Panc1 (cell line): Measurements from ENCODE around the gene TADA2B. TPM values are rescaled to one million over a fixed set of nuclear protein-coding genes. Genes with fewer than 3 reads are reported as not detected.

Experiments
- ATAC-seq: fragments of 200-7000 bp; cut with Tn5 transposase; 2 replicates; pipeline ENCODE4 v1.9.1; 2020; ENCODE audit warnings: mild to moderate bottlenecking, moderate library complexity
- BruUV-seq: library from RNA; stranded (reverse); fragments of 400-500 nt; replicated peaks from 2 replicates; lab custom pipeline; 2021; lab: Mats Ljungman, UMichigan
- CTCF ChIA-PET: fragments of 300-600 bp; sonication (Branson Sonifier 250); formaldehyde crosslinking; loops from one replicate; lab custom pipeline; 2022; ENCODE audit warnings: antibody characterized with exemption; lab: Charles Lee
- POLR2A ChIA-PET: fragments of 300-600 bp; sonication (Branson Sonifier 250); formaldehyde crosslinking; loops from one replicate; lab custom pipeline; 2022; ENCODE audit warnings: antibody characterized with exemption; lab: Charles Lee
- DNase-seq: peaks from one replicate; pipeline ENCODE4 v3.0.0-alpha.2; 2010; ENCODE audit warnings: low read depth, low spot score
- H3K27ac ChIP-seq: 2 replicates; pipeline ENCODE4 v1.5.1; 2011; ENCODE audit warnings: mild to moderate bottlenecking, low read length, inconsistent platforms
- H3K27me3 ChIP-seq: fragments of 200-500 bp; sonication (Bioruptor generic); 2 replicates; pipeline ENCODE4 v1.6.0; 2014; ENCODE audit warnings: low read length, inconsistent platforms; ENCODE audit not compliant: control insufficient read depth, insufficient read depth
- H3K36me3 ChIP-seq: fragments of 200-500 bp; sonication (Bioruptor generic); 2 replicates; pipeline ENCODE4 v1.5.1; 2014; ENCODE audit warnings: inconsistent platforms, mild to moderate bottlenecking, low read length, moderate library complexity; ENCODE audit not compliant: control insufficient read depth, insufficient read depth
- H3K4me1 ChIP-seq: 2 replicates; pipeline ENCODE4 v1.5.1; 2011; ENCODE audit warnings: inconsistent platforms, mild to moderate bottlenecking, low read length, moderate library complexity; ENCODE audit not compliant: control insufficient read depth, insufficient read depth
- H3K4me3 ChIP-seq, 2 experiments: 2 replicates each; pipeline ENCODE4 v1.5.1; 2011 to 2012; ENCODE audit warnings: low read depth in 2 of 2, low read length in 2 of 2, mild to moderate bottlenecking in 2 of 2, inconsistent platforms in 1 of 2, moderate library complexity in 1 of 2
- H3K9me3 ChIP-seq: fragments of 200-500 bp; sonication (Bioruptor generic); 2 replicates; pipeline ENCODE4 v1.5.1; 2014; ENCODE audit warnings: low read depth, mild to moderate bottlenecking, inconsistent platforms, low read length, moderate library complexity; ENCODE audit not compliant: control insufficient read depth, insufficient read depth
- POLR2AphosphoS5 ChIP-seq: IDR thresholded peaks from 2 replicates; pipeline ENCODE4 v1.6.1; 2012; ENCODE audit warnings: mild to moderate bottlenecking, low read depth, low read length, moderate library complexity
- SIN3A ChIP-seq: IDR thresholded peaks from 2 replicates; pipeline ENCODE4 v1.6.1; 2012; ENCODE audit warnings: low read depth, mild to moderate bottlenecking, low read length, moderate library complexity, borderline replicate concordance; ENCODE audit not compliant: insufficient read depth
- TCF7L2 ChIP-seq: IDR thresholded peaks from 2 replicates; pipeline ENCODE4 v1.6.1; 2011; ENCODE audit warnings: mild to moderate bottlenecking, low read depth, low read length, inconsistent platforms
- in situ Hi-C: cut with HindIII; loops from 2 replicates; pipeline ENCODE4 v1.10.0; 2016; ENCODE audit warnings: low sequenced_read_pairs, low pct_unique_long_range_greater_than_20kb
- intact Hi-C: fragments of 100-400 bp; cut with micrococcal nuclease; formaldehyde crosslinking; loops from one replicate; pipeline ENCODE4 v1.10.0; 2022; ENCODE audit not compliant: unreplicated experiment
- total RNA-seq: library from RNA; stranded (reverse); gene quantifications from one replicate; pipeline ENCODE4 v1.2.1, GENCODE V29; 2021; ENCODE audit not compliant: unreplicated experiment
- TF ChIP-seq, protein P1 (sequence below): fragments of 450-650 bp; IDR thresholded peaks from 2 replicates; pipeline ENCODE4 v1.5.1; 2017; ENCODE audit warnings: mild to moderate bottlenecking
- TF ChIP-seq, protein P2 (sequence below), 2 experiments: IDR thresholded peaks; 2 replicates each; pipeline ENCODE4 v1.6.1; 2011 to 2012; ENCODE audit warnings: low read depth in 2 of 2, control low read depth in 1 of 2, low read length in 1 of 2, mild to moderate bottlenecking in 1 of 2, moderate library complexity in 1 of 2; ENCODE audit not compliant: insufficient read depth in 1 of 2

Gene TADA2B
- total RNA-seq, 1 experiment from 2014 or later: 17.6 TPM

DNA sequence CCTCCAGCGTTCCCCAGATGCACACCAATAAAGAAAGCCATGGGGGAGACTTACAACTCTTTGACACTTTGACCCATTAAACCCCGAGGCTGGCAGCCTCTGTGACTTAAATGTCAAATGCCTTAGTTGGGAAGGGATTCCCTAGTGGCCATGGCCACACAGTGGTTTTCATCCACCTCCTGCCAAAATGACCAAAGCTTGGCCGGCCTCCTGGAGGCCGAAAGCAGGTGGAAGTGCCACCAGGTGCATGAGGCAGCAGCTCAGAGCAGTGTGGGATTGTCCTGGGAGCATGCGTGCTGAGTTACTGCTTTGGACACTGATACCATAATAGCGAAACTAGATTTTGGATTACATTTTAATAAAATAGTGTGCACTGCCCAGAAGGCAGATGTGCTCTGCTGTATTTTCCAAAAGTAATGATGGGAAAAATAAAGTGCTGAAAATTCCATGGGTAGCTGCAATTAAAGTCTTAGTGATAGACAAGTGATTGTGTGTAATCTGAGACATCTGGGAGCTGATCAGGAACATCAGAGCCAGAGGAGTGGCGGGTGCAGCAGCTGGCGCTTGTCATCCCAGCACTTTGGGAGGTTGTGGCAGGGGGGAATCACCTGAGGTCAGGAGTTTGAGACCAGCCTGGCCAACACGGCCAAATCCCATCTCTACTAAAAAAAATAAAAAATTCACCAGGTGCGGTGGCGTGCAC is 39.8 kb upstream of the TADA2B start:
- CTCF ChIA-PET: no interaction called here
- in situ Hi-C loops (no loop called here), intact Hi-C loops (no loop called here)
- TF ChIP-seq, protein P1, sequence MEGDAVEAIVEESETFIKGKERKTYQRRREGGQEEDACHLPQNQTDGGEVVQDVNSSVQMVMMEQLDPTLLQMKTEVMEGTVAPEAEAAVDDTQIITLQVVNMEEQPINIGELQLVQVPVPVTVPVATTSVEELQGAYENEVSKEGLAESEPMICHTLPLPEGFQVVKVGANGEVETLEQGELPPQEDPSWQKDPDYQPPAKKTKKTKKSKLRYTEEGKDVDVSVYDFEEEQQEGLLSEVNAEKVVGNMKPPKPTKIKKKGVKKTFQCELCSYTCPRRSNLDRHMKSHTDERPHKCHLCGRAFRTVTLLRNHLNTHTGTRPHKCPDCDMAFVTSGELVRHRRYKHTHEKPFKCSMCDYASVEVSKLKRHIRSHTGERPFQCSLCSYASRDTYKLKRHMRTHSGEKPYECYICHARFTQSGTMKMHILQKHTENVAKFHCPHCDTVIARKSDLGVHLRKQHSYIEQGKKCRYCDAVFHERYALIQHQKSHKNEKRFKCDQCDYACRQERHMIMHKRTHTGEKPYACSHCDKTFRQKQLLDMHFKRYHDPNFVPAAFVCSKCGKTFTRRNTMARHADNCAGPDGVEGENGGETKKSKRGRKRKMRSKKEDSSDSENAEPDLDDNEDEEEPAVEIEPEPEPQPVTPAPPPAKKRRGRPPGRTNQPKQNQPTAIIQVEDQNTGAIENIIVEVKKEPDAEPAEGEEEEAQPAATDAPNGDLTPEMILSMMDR: no peak
- TF ChIP-seq POLR2AphosphoS5 (no peak), SIN3A (no peak), TCF7L2 (no peak)
- TF ChIP-seq, protein P2, sequence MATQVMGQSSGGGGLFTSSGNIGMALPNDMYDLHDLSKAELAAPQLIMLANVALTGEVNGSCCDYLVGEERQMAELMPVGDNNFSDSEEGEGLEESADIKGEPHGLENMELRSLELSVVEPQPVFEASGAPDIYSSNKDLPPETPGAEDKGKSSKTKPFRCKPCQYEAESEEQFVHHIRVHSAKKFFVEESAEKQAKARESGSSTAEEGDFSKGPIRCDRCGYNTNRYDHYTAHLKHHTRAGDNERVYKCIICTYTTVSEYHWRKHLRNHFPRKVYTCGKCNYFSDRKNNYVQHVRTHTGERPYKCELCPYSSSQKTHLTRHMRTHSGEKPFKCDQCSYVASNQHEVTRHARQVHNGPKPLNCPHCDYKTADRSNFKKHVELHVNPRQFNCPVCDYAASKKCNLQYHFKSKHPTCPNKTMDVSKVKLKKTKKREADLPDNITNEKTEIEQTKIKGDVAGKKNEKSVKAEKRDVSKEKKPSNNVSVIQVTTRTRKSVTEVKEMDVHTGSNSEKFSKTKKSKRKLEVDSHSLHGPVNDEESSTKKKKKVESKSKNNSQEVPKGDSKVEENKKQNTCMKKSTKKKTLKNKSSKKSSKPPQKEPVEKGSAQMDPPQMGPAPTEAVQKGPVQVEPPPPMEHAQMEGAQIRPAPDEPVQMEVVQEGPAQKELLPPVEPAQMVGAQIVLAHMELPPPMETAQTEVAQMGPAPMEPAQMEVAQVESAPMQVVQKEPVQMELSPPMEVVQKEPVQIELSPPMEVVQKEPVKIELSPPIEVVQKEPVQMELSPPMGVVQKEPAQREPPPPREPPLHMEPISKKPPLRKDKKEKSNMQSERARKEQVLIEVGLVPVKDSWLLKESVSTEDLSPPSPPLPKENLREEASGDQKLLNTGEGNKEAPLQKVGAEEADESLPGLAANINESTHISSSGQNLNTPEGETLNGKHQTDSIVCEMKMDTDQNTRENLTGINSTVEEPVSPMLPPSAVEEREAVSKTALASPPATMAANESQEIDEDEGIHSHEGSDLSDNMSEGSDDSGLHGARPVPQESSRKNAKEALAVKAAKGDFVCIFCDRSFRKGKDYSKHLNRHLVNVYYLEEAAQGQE (IDR thresholded peaks at IDR 0.05; ENCODE audit: insufficient read depth in 1 of 2, low read depth in 2 of 2, low read length in 1 of 2): no peak
- POLR2A ChIA-PET: no interaction called here
- Histone ChIP-seq H3K27me3 (no peaks in the 10 kb centered on the region), H3K9me3 (no peaks in the 10 kb centered on the region), H3K4me1 (no peaks in the 10 kb centered on the region), H3K36me3 (peaks cover 3% of the 10 kb centered on the region; the same call in 1 of the 2 replicates), H3K27ac (no peak overlapping the region), H3K4me3 (no peak overlapping the region)
- no TSS peak for BruUV-seq
- DNase-seq (no peak), ATAC-seq (no peak)

DNA sequence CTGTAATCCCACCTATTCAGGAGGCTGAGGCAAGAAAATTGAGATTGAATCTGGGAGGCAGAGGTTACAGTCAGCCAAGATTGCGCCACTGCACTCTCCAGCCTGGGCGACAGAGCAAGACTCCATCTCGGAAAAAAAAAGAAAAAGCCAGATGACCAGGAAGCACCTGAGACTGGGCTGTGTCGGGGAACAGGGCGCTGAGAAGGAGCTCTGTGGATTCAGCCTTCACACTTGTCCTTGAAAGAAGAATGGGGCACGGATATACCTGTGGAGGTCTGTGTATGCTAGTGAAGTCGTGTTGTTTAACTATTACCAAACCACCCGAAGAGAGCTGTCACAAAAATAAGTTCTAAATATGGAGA is 39.3 kb upstream of the TADA2B start:
- Histone ChIP-seq H3K27ac (no peak overlapping the region), H3K4me1 (no peaks in the 10 kb centered on the region), H3K27me3 (no peaks in the 10 kb centered on the region), H3K36me3 (peaks cover 5% of the 10 kb centered on the region; the same call in 1 of the 2 replicates), H3K9me3 (no peaks in the 10 kb centered on the region), H3K4me3 (no peak overlapping the region)
- ATAC-seq (no peak), DNase-seq (no peak)
- ChIA-PET CTCF (no interaction called here), POLR2A (no interaction called here)
- in situ Hi-C loops (no loop called here), intact Hi-C loops (no loop called here)
- BruUV-seq: no TSS peak
- TF ChIP-seq SIN3A (no peak), TCF7L2 (no peak), POLR2AphosphoS5 (no peak)
- TF ChIP-seq, protein P1: no peak
- TF ChIP-seq, protein P2 (IDR thresholded peaks at IDR 0.05; ENCODE audit: insufficient read depth in 1 of 2, low read depth in 2 of 2, low read length in 1 of 2): no peak
